WI38 (cell line): Measurements from ENCODE around the gene KANSL3.
"Not testable (repeated sequence)": the region's sequence is repeated elsewhere in the genome, so short reads cannot be mapped to it uniquely, and the experiment has no call there.

Source experiments
- H3K4me3 ChIP-seq: 2 replicates; pipeline ENCODE4 v1.5.1; 2011; ENCODE audit warnings: low read depth, mild to moderate bottlenecking, control low read depth, low read length
- CTCF ChIP-seq: IDR thresholded peaks from 2 replicates; pipeline ENCODE4 v1.5.1; 2012; ENCODE audit warnings: low read depth, mild to moderate bottlenecking, control low read depth, low read length

Gene KANSL3

DNA sequence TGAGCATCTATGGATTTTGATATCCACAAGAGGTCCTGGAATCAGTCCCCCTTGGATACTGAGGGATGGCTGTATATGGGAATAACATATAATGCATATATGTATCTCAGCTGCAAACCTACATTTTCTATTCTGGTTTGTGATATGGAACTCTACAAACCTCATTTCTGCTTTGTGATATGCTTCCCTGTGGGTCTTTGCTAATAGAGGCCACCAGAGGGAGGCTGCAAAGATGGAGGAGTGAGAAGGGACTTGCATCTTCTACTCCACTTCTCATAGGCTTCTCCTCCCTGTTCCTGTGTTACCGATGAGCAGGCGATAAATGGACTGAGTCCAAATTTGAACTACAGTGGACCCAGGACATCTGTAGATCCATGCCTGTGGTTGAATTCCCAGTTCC lies 63.7 kb downstream of the KANSL3 start:
- H3K4me3 ChIP-seq = no peak overlapping the region
- TF ChIP-seq CTCF = peak; percentile 26; the same call in 1 of the 2 replicates

DNA sequence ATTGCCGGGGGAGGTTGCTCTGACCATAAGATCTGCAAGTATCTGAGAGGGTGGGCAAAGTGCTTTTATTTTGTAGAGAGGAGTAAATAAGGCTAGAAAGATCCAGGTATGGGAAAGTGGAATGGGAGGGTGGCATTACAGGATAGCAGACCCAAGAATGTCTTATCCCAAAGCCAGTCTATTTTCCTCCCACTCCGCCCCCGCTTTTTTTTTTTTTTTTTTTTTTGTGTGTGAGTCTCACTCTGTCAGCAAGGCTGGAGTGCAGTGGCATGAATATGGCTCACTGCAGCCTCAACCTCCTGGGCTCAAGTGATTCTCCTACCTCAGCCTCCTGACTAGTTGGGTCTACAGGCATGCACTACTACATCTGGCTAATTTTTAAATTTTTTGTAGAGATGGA lies 70.0 kb downstream of the KANSL3 start:
- TF ChIP-seq CTCF = no peak
- H3K4me3 ChIP-seq = no peak overlapping the region

DNA sequence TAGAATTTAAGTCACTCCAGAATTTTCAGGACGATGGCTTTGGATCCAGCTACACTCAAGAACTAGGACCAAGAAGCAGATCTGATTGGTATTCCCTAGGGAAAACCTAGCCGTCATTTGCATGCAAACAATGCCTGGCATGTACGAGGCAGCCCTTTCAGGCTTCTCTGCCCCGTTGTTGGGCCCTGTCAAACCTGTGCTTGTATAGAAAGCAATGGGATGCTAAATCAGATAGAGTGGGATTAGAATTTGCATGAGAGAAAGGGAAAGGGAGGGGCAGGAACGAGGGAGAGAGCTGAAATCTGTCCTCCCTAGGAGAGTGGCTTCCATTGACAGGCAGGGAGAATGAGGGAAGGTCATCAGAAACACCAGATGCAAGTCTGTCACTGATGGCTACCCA lies 73.0 kb downstream of the KANSL3 start:
- no peak overlapping the region for H3K4me3 ChIP-seq
- no peak for TF ChIP-seq CTCF

DNA sequence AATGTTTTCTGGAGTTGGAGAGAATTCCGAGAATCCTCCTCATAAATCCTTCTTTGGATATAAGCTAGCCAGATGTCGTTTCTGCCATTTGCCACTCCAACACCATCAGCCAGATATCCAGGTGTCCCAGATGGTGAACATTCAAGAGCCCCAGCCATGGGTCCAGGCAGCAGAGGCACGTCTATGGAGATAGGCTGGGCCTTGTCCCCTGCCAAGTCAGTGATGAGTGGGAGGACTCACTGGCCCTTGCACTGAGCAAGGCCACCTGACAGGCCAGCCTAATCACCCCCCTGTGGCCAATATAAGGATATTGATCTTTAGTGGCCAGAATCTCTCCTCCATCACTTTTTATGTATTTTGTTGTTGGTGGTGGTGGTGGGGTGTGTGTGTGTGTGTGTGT lies 73.5 kb downstream of the KANSL3 start:
- no peak for TF ChIP-seq CTCF
- no peak overlapping the region for H3K4me3 ChIP-seq

DNA sequence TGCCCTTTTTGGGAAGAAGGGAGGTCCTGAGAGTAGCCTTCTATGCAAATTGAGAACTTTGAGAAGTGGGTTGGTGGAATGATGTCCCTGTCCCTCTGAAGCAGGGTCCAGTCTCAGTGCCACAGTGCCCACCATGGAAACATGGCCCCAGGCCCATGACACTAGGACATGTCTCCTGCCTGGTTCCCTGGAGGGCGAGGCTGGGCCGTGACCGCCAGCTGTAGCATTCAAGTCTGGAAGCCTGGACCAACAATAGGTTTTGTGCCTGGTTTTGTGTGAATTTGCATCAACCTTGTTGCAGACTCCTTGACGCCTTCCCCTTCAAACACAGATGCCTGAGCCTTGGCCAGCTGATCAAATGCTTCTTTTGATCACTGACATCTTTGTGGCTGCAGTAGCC lies 74.1 kb downstream of the KANSL3 start:
- no peak for TF ChIP-seq CTCF
- H3K4me3 ChIP-seq = no peak overlapping the region

DNA sequence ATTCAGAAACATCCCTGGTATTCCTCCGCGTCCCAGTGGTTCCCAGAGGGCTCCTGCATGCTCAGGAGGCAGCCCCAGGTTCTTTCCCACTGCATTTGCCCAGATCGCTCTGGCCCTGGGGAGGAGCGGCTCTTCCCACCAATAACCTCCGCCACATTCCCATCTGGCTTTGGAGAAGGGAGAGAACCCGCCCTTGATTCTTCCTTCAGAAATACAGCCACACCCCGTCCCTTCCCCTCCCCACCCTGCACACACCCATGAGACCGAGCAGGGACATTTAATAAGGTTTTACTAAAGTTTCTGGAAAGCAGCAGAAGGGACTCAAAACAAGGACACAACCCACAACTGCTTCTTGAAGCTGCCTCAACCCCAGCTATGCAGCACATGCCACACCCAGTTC lies 79.6 kb downstream of the KANSL3 start:
- H3K4me3 ChIP-seq = no peak overlapping the region
- no peak for TF ChIP-seq CTCF

DNA sequence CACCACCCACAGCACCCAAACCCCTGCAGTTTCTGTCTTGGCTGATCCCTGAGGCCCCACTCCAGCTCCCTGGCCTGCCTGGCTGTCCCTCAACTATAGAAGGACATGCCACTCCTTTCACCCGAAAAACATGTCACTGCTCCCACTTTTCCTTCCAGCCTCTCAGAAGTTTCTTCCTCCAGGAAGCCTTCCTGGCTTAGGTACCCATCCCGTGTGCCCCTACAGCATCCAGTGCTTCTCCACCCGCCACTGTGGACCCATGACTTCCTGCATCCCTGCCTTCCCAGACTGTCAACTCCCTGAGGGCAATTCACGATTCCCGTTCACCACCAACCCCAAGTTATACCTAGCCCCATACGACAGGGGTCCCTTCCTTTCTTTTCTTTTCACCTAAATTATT lies 80.1 kb downstream of the KANSL3 start:
- TF ChIP-seq CTCF = no peak

DNA sequence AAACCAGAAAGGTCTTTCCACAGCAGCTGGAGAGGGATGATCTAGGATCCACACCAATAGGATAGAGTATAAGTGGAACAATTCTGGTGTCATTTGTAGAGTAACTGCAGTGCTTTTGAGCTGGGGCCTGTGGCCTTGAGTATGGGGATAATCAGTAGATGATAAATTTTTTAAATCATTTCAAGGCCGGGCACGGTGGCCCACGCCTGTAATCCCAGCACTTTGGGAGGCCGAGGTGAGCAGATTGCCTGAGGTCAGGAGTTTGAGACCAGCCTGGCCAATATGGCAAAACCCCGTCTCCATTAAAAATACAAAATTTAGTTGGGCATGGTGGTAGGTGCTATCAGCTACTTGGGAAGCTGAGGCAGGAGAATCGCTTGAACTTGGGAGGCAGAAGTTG lies 80.7 kb downstream of the KANSL3 start:
- H3K4me3 ChIP-seq = not testable (repeated sequence)

More for the DNA sequence above, 80.1 kb downstream of the KANSL3 start:
- H3K4me3 ChIP-seq = no peak overlapping the region
